ENCODE measurements around the gene RIPOR3. TPM values are rescaled to one million over a fixed set of nuclear protein-coding genes. Genes with fewer than 3 reads are reported as not detected.
"Not testable (repeated sequence)": the region's sequence is repeated elsewhere in the genome, so short reads cannot be mapped to it uniquely, and the experiment has no call there.

The RIPOR3 gene
- total RNA-seq, 1 donor from 2014 or later = 8.0 TPM

- peak; percentile 52 for DNase-seq
- intact Hi-C loops (cut with micrococcal nuclease) = no loop called here
- peak; percentile 63 for ATAC-seq
These were observed 1.3 kb downstream of the RIPOR3 start for GRCh38 chr20:50689864-50690649.

- intact Hi-C loops (cut with micrococcal nuclease) = no loop called here
- DNase-seq (no peak), ATAC-seq (no peak)
These were observed 2.9 kb downstream of the RIPOR3 start for GRCh38 chr20:50688256-50688975.

GRCh38 chr20:50686821-50687220 lies 4.5 kb downstream of the RIPOR3 start:
- intact Hi-C loops (cut with micrococcal nuclease) = no loop called here
- ATAC-seq = peak; percentile 9
- no peak for DNase-seq

- no peak for DNase-seq
- ATAC-seq = no peak
- intact Hi-C loops (cut with micrococcal nuclease) = no loop called here
These were observed 7.8 kb downstream of the RIPOR3 start for GRCh38 chr20:50683570-50683969.

GRCh38 chr20:50682947-50683530 lies 8.3 kb downstream of the RIPOR3 start:
- ATAC-seq (no peak), DNase-seq (no peak)
- intact Hi-C loops (cut with micrococcal nuclease) = no loop called here

GRCh38 chr20:50682065-50682464 lies 9.3 kb downstream of the RIPOR3 start:
- DNase-seq = no peak
- ATAC-seq = no peak
- intact Hi-C loops (cut with micrococcal nuclease) = no loop called here

- DNase-seq = no peak
- ATAC-seq = no peak
- intact Hi-C loops (cut with micrococcal nuclease) = no loop called here
These were observed 9.8 kb downstream of the RIPOR3 start for GRCh38 chr20:50681359-50682064.

GRCh38 chr20:50680105-50680960 lies 11.0 kb downstream of the RIPOR3 start:
- DNase-seq = peak; percentile 60
- intact Hi-C loops (cut with micrococcal nuclease) = no loop called here

GRCh38 chr20:50679753-50680104 lies 11.6 kb downstream of the RIPOR3 start:
- intact Hi-C loops (cut with micrococcal nuclease) = no loop called here
- ATAC-seq (no peak), DNase-seq (no peak)

More at GRCh38 chr20:50680105-50680960, 11.0 kb downstream of the RIPOR3 start:
- ATAC-seq = peak; percentile 75

- intact Hi-C loops (cut with micrococcal nuclease) = no loop called here
- no peak for DNase-seq
- ATAC-seq = peak; percentile 22
These were observed 13.0 kb downstream of the RIPOR3 start for GRCh38 chr20:50678169-50678898.

GRCh38 chr20:50676858-50677257 lies 14.5 kb downstream of the RIPOR3 start:
- intact Hi-C loops (cut with micrococcal nuclease) = no loop called here
- DNase-seq (no peak), ATAC-seq (no peak)

GRCh38 chr20:50676377-50676731 lies 15.0 kb downstream of the RIPOR3 start:
- DNase-seq; ATAC-seq; intact Hi-C loops (cut with micrococcal nuclease): not testable (repeated sequence)

GRCh38 chr20:50675671-50676376 lies 15.5 kb downstream of the RIPOR3 start:
- intact Hi-C loops (cut with micrococcal nuclease) = no loop called here
- DNase-seq (no peak), ATAC-seq (peak; percentile 40)

GRCh38 chr20:50674138-50674825 lies 17.1 kb downstream of the RIPOR3 start:
- no peak for DNase-seq
- intact Hi-C loops (cut with micrococcal nuclease) = no loop called here
- ATAC-seq = no peak

GRCh38 chr20:50673466-50674137 lies 17.7 kb downstream of the RIPOR3 start:
- ATAC-seq (no peak), DNase-seq (no peak)
- intact Hi-C loops (cut with micrococcal nuclease) = no loop called here

- intact Hi-C loops (cut with micrococcal nuclease) = no loop called here
- no peak for DNase-seq
- no peak for ATAC-seq
These were observed 18.2 kb downstream of the RIPOR3 start for GRCh38 chr20:50673146-50673465.

Measured in left ventricle myocardium superior (tissue), 1 donor.